Measurements from ENCODE around the gene DLGAP1.

DLGAP1 gene

DNA sequence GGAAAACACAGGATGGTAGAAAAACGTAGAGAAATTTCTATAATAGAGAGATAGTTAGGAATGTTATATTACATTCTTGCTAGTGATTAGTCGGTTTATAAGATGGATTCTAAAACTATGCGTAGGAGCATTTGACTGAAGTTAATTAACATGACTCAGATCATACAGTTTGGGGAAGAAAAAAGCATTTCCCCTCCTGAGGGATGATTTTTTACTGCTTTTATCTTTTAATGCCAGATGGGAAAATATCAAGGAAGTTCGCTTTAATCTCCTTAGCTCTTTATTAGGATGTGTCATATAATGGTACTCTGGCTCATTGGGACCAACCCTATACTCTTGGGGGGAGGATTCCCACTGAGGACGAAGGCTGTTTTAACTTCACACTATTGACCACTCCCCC is 503.1 kb downstream of the DLGAP1 start:
- DNase-seq: no peak
- Mint-ChIP-seq H3K36me3 (ENCODE audit: low read depth) (no peaks in the 10 kb centered on the region), H3K4me1 (ENCODE audit: low read depth) (no peaks in the 10 kb centered on the region), H3K27me3 (peaks cover 2% of the 10 kb centered on the region), H3K4me3 (no peak overlapping the region), H3K27ac (no peak overlapping the region), H3K9me3 (no peaks in the 10 kb centered on the region)

DNA sequence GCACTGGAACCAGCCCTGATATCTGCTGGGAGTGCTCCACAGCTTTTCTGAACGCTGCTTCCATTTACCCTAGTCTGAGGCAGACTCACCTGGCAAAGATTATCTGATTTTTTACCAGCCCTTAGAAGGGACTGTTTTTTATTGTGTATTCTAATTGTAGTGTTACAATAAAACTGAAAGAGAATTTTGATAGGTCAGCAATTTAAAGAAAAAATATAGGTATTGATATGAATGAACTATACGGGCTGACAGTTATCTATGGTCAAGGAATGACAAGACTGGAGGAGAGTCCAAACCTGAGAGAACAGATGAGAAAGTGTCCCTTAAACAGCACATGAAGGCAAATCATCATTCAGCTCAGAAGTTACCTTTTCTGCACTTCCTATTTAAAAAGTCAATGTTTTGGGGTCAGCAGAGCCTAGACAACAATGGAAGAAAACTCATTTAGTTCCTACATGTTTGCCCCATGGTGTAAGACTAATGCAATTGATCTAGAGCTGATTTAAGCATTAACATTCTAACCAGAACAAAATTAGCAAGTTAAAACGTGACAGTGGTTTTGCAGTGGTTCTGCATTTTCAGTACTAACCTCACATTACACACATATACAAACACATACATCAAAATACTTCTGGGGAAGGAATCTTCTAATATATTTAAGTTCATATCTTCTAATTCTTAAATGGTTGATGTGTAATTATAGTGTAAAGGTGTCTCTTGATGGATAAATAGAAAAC is 504.3 kb downstream of the DLGAP1 start:
- no peaks in the 10 kb centered on the region for H3K9me3 Mint-ChIP-seq
- no peaks in the 10 kb centered on the region for H3K36me3 Mint-ChIP-seq (ENCODE audit: low read depth)
- peaks cover 2% of the 10 kb centered on the region for H3K27me3 Mint-ChIP-seq
- no peak for DNase-seq
- H3K4me3 Mint-ChIP-seq: no peak overlapping the region
- H3K27ac Mint-ChIP-seq: no peak overlapping the region
- no peaks in the 10 kb centered on the region for H3K4me1 Mint-ChIP-seq (ENCODE audit: low read depth)

DNA sequence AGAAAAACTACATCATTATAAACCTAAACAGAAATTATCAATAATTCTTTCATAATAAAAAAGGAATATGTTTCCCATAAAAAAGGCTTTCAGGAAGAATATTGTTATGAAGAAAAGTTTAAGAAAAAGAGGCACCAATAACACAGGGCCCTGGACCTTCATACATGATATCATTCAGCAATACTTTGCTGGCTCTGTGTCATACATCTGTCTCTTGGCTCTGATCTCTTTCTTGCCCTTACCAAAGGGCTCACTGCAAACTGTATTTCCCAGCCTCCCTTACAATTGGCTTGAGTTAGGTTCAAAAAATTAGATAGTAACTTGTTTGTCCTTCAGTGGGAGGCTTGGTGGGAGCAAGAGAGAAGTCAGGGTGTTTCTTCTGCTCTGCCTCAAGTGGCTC is 506.1 kb downstream of the DLGAP1 start:
- Mint-ChIP-seq H3K27me3 (peaks cover 4% of the 10 kb centered on the region), H3K4me3 (no peak overlapping the region), H3K9me3 (no peaks in the 10 kb centered on the region), H3K4me1 (ENCODE audit: low read depth) (no peaks in the 10 kb centered on the region), H3K27ac (no peak overlapping the region), H3K36me3 (ENCODE audit: low read depth) (no peaks in the 10 kb centered on the region)
- no peak for DNase-seq

DNA sequence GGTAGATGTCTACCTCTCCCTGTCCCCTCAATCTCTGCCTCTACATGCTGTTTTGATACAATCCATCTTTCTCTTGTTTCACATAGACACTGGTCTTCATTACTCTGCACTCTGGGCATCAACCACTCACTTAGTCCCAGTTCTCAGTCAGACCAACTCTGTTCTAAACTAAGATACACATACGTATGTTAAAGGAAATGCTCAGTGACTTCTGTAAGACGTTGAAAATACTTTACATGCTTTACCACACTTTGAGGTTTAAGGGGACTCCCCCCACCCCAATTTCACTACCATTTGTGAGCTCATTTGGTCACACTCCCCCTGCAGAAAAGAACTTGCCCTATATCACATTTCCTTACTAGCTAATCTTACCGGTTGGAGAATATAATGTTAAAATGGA is 507.7 kb downstream of the DLGAP1 start:
- Mint-ChIP-seq H3K27me3 (peaks cover 2% of the 10 kb centered on the region), H3K4me1 (ENCODE audit: low read depth) (no peaks in the 10 kb centered on the region), H3K4me3 (no peak overlapping the region), H3K36me3 (ENCODE audit: low read depth) (no peaks in the 10 kb centered on the region), H3K9me3 (no peaks in the 10 kb centered on the region), H3K27ac (no peak overlapping the region)
- DNase-seq: no peak

DNA sequence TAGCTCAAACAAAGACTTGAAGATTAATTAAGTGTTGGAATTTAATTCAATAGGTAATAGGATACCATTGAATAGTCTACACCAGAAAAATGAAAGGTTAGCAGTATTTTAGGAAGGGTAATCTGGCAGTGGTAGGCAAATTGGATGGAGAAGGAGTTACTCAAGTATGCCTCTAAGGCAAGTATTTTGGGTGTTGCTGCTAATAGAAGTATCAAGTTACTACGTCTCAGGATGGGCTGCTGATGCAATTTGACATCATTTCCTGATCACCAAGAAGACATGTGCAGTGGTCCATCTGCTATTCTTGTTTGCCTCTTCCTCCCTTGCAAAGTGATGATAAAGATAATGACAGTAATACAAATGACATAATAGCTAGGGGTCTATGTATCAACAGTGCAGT is 519.8 kb downstream of the DLGAP1 start:
- no peaks in the 10 kb centered on the region for H3K4me1 Mint-ChIP-seq (ENCODE audit: low read depth)
- H3K27ac Mint-ChIP-seq: no peak overlapping the region
- H3K9me3 Mint-ChIP-seq: peaks cover 2% of the 10 kb centered on the region
- no peak for DNase-seq
- peaks cover 4% of the 10 kb centered on the region for H3K27me3 Mint-ChIP-seq
- H3K4me3 Mint-ChIP-seq: no peak overlapping the region
- H3K36me3 Mint-ChIP-seq (ENCODE audit: low read depth): no peaks in the 10 kb centered on the region

DNA sequence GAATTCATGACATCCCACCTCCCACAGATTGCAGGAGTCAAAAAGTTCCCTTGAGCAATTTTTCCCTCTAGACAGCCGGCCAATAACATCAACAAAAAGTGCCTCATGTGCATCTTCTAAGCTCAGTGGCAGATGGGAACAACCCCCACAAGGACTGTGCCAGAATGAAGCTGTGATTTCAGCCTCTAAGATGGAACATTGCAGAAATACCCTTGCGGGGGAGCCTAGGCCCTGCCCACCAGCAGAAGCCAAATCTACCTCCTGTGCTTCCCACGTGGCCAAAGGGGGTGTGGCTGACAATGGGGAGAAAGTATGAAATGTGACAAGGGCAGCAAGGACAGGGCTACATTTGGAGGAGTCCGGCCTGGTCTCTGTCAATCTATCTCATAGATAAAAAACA is 522.8 kb downstream of the DLGAP1 start:
- H3K36me3 Mint-ChIP-seq (ENCODE audit: low read depth): no peaks in the 10 kb centered on the region
- H3K9me3 Mint-ChIP-seq: no peaks in the 10 kb centered on the region

DNA sequence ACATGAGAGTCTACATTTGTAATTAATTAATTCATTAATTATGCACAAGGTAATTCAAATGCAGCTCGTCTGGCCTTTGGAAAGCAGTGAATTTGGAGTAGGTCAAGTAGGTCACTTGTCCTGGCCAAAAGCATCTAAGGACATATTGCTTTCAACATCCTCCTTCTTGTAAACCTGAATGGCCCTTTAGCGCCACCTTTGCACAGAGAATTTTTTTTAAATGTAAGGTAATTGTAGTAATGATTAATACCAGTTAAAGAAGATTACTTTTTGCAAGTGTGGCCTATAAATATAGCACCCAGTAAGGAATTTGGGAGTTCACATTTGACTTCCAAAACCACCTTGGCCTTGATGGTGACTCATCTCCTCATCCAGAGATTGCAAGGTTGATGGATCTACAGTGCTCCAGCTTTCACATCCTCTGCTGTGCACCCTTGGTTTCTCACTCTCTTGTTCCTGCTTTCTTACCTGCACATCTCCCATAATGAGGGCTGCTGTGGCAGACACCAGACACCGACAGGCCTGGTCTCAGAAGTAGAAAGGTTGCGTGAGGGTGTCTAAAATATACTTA is 523.5 kb downstream of the DLGAP1 start:
- Mint-ChIP-seq H3K36me3 (ENCODE audit: low read depth) (no peaks in the 10 kb centered on the region), H3K4me3 (no peak overlapping the region), H3K27ac (no peak overlapping the region), H3K4me1 (ENCODE audit: low read depth) (no peaks in the 10 kb centered on the region), H3K27me3 (no peaks in the 10 kb centered on the region), H3K9me3 (no peaks in the 10 kb centered on the region)
- DNase-seq: no peak

More for the DNA sequence above, 522.8 kb downstream of the DLGAP1 start:
- DNase-seq: no peak
- no peak overlapping the region for H3K4me3 Mint-ChIP-seq
- H3K27me3 Mint-ChIP-seq: peaks cover 4% of the 10 kb centered on the region
- no peak overlapping the region for H3K27ac Mint-ChIP-seq
- no peaks in the 10 kb centered on the region for H3K4me1 Mint-ChIP-seq (ENCODE audit: low read depth)

DNA sequence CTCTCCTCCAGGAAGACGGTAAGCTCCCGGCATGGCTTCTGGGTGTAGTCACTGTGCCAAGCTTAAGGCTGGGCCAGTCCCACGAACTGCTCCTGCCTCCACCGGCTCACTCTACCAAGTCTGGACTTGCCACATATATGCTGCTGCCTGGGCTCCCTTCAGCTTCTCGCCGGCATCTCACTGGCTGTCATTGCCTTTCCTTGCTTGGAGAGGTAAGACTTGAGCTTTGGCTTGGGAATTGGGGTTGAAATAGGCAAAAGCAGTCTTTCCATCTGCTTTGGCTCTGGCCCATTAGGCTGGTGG is 524.1 kb downstream of the DLGAP1 start:
- no peak for DNase-seq
- no peaks in the 10 kb centered on the region for H3K9me3 Mint-ChIP-seq
- no peak overlapping the region for H3K27ac Mint-ChIP-seq
- H3K4me3 Mint-ChIP-seq: no peak overlapping the region
- H3K36me3 Mint-ChIP-seq (ENCODE audit: low read depth): no peaks in the 10 kb centered on the region
- H3K4me1 Mint-ChIP-seq (ENCODE audit: low read depth): no peaks in the 10 kb centered on the region
- no peaks in the 10 kb centered on the region for H3K27me3 Mint-ChIP-seq

DNA sequence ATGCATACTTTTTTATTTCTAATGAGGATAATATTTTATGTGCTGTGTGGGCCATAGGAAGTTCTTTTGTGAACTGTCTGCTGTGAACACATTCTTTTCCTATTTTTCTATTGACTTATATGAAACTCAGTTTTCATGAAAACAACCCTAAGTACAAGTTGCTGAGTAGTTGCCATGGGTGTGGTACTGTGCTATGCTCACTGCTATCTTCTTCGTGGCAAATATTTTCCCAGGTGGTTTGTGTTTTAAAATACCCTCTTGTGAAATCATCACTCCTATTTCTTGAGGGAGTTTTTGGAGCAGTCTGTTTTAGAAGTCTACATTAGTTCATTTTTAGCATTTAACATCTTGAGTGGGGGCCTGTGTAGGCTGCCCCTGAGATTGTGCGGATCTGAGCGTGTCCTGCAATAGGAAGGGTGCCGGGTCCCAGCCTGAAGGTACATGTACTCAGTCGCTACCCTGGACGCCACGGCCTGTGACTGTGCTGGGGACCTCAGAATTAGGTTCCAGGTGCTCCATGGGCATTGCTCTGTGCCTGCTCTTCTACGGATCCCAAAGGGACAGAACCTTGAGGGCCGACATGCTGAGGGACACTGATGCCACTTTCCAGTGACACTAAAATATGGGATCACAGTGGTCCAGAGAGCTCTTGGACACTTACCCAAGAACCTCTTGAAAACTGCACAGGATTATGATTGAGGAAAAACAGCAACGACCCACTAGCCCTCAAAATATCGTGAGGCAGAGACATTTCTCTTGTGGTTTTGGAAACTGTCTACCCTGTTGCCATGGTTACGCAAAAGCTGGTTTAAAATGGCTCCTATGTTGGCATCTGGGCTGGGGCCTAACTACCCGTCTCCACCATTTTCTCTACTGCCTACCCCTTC is 524.7 kb downstream of the DLGAP1 start:
- peaks cover 3% of the 10 kb centered on the region for H3K27me3 Mint-ChIP-seq
- no peaks in the 10 kb centered on the region for H3K9me3 Mint-ChIP-seq
- H3K4me1 Mint-ChIP-seq (ENCODE audit: low read depth): no peaks in the 10 kb centered on the region
- no peak for DNase-seq
- H3K36me3 Mint-ChIP-seq (ENCODE audit: low read depth): no peaks in the 10 kb centered on the region
- H3K4me3 Mint-ChIP-seq: no peak overlapping the region
- H3K27ac Mint-ChIP-seq: no peak overlapping the region

DNA sequence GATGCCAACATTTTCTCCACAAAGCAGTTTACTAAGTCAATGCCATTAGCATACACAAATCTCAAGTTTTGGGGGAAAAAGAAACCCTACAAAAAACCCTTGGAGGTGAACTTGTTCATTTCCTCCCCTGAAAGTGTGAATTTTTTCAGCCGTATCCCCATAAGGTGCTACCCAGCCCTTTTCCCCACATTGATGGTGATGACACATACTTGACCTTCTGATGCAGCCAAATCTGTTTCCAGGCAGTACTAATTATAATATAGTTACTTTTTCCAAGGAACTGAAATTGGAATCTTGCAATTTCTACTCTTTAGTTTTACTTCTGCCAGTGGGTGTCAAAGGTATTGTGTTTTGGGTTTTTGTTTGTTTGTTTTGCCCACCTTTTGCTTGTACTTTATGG is 530.7 kb downstream of the DLGAP1 start:
- Mint-ChIP-seq H3K36me3 (ENCODE audit: low read depth) (no peaks in the 10 kb centered on the region), H3K4me3 (no peak overlapping the region), H3K4me1 (ENCODE audit: low read depth) (peaks cover 3% of the 10 kb centered on the region), H3K27me3 (peaks cover 16% of the 10 kb centered on the region), H3K27ac (no peak overlapping the region), H3K9me3 (no peaks in the 10 kb centered on the region)
- no peak for DNase-seq

DNA sequence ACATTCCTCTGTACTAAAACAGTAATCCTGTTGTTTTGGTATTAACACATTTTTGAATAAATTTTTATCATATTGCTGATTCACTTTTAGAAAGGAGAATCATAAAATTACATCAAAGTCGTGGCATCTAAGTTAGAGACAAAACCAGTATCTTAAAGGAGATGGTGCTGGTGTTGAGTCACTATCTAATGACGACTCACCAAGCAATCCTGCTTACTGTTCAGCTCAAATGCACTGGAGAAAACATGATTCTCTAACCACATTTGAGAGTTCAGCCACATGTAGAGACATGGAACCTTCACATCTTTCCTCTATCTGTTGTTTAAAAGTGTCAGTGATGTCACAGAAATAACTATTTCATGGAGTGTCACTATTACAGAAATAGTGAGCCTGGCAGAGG is 531.4 kb downstream of the DLGAP1 start:
- H3K4me3 Mint-ChIP-seq: no peak overlapping the region
- H3K36me3 Mint-ChIP-seq (ENCODE audit: low read depth): no peaks in the 10 kb centered on the region
- peaks cover 21% of the 10 kb centered on the region for H3K27me3 Mint-ChIP-seq
- no peaks in the 10 kb centered on the region for H3K9me3 Mint-ChIP-seq
- H3K4me1 Mint-ChIP-seq (ENCODE audit: low read depth): peaks cover 3% of the 10 kb centered on the region
- no peak for DNase-seq
- no peak overlapping the region for H3K27ac Mint-ChIP-seq

DNA sequence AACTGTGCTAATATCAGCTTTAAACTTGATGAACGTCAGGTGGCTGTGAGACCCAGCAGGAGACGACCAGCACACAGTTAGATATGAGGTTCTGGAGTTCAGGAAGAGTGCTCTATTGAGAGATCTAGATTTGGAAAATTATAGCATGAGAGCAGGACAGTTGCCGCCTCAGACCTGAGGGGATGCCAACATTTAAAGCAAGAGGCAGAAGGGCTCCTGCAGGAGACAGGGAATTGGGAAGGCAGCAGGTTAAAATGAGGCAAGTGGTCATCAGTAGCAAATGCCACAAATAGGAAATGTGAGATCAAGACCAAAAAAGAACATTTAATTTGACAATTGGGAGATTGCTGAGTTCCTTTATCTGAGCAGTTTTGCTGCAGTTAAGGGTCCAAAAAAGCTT is 533.3 kb downstream of the DLGAP1 start:
- H3K27ac Mint-ChIP-seq: no peak overlapping the region
- H3K9me3 Mint-ChIP-seq: no peaks in the 10 kb centered on the region
- DNase-seq: no peak
- no peaks in the 10 kb centered on the region for H3K36me3 Mint-ChIP-seq (ENCODE audit: low read depth)
- H3K27me3 Mint-ChIP-seq: peaks cover 21% of the 10 kb centered on the region
- H3K4me1 Mint-ChIP-seq (ENCODE audit: low read depth): peaks cover 3% of the 10 kb centered on the region
- no peak overlapping the region for H3K4me3 Mint-ChIP-seq

DNA sequence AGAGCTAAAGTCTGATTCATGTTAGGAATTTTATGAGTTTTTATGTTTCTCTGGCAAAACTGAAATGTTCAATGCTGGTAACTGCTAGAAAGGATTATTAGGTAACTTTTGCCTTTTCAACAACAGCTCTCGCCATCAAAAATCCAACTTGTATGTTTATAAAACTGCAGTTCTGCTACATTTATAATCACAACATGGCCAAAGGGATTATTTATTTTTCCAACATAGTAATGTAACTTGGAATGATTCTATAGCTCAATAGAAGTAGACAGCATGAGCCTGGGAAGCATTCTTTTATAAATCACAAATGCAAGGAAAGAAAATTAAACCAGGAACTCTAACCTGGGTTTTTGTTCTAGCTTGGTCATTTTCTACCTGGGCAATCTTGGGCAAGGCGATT is 534.3 kb downstream of the DLGAP1 start:
- Mint-ChIP-seq H3K36me3 (ENCODE audit: low read depth) (no peaks in the 10 kb centered on the region), H3K4me1 (ENCODE audit: low read depth) (peaks cover 3% of the 10 kb centered on the region), H3K27ac (no peak overlapping the region), H3K4me3 (no peak overlapping the region), H3K27me3 (peaks cover 21% of the 10 kb centered on the region), H3K9me3 (no peaks in the 10 kb centered on the region)
- no peak for DNase-seq

DNA sequence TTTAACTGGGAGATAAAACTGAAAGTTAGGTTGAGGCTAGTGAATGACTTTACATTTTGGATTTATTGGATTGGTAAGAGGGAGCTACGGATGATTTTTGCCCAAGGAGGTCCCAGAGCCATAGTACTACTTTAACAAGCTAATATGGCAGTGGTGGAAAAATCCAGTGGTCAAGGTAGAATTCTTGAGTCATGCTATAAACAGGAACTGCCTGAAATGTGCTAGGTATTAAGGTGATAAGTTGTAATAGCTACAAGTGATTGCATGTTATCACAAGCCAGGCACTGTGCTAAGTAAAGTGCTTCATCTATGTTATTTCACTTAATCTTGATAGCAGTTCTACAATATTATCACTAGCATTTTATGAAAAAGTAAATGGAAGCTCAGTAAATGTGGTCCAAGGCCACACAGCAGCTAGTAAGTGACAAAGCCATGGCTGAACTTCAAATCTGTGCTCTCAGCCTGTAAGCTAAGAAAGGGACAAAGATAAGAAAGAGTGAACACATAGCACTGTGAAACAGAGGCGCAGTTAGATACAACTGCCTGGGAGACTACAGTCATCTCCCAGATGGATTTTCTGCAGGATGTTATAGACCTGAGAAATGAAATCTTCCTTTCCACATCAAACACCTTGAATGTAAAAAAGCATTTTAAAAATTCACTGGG is 535.6 kb downstream of the DLGAP1 start:
- Mint-ChIP-seq H3K36me3 (ENCODE audit: low read depth) (no peaks in the 10 kb centered on the region), H3K27ac (no peak overlapping the region), H3K4me1 (ENCODE audit: low read depth) (peaks cover 3% of the 10 kb centered on the region), H3K9me3 (no peaks in the 10 kb centered on the region), H3K4me3 (no peak overlapping the region), H3K27me3 (peaks cover 15% of the 10 kb centered on the region)
- no peak for DNase-seq

DNA sequence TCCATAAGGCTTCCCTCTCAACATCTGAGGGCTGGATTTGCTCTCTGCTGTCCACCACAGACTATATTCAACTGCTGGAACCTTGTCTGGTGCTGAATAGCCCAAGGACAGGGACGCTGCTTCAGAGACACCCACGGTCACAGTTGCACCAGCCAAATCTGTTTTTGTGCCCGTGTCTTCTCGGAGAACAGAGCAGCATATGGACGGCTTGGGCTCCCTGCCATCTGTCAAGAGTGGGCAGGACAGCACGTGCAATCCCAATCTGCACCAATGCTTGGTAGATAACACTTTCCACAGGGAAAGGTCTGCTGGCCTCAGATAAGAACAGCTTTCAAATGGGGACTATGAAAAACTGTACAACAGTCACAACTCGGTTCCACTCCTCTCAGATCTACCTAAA is 539.0 kb downstream of the DLGAP1 start:
- Mint-ChIP-seq H3K27me3 (peaks cover 10% of the 10 kb centered on the region), H3K4me1 (ENCODE audit: low read depth) (no peaks in the 10 kb centered on the region), H3K4me3 (no peak overlapping the region), H3K9me3 (no peaks in the 10 kb centered on the region), H3K36me3 (ENCODE audit: low read depth) (no peaks in the 10 kb centered on the region), H3K27ac (no peak overlapping the region)
- no peak for DNase-seq

Data from activated T-cell treated with anti-CD3 and anti-CD28 coated beads, Interleukin-2, amount 50 U/mL, for 24 hours (primary cell).